ENCODE measurements around the gene KDM6A.
"Not testable (repeated sequence)": the region's sequence is repeated elsewhere in the genome, so short reads cannot be mapped to it uniquely, and the experiment has no call there.

KDM6A gene

DNA sequence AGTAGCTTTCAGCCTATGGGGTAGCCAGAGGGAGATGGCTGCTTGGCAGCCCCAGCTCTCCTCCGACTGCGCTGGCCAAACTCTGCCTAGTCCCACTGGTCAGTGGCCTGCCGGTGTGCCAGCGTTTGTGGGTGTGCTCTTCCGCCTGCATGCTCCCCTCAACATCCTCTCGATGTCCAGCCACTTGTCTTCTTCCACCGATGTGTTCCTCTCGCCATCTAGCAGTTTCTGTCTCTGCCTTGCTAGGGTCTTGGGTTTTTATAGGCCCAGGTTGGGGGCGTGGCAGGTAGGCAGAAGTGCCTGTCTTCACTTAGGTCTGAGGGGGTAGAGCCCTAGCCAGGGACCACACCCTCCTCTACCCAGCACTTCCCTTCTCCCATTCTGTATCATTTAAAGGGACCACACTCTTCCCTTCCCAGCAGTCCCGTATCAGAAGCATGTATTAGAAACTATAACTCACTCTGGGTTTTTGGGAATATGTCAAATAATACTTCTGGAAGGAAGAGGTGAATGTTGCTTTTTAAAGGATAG is 124.4 kb downstream of the KDM6A start:
- DNase-seq (ENCODE audit: low read depth) = no peak
- TF ChIP-seq CTCF (conservative IDR thresholded peaks at IDR 0.05; ENCODE audit: low read depth, low read length) = no peak
- no peak overlapping the region for H3K4me3 ChIP-seq (ENCODE audit: low read length)

DNA sequence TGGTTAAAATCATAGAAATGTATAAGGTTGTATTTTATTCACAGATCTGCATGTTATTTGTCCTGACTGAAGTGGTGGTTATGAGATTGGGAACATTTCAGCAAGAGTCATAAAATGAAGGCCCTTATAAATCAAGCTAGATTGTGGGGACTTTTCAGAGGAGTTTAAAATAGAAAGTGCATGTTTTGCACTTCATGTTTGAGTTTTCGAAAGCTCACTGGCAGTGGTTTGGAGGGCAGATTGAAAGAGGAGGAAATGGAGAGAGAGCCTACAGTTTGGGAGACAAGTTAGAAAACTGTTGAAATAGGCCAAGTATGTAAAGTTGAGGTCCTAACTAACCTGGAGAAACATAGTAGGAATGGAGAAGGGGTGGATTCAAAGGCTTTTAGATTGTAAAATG is 124.9 kb downstream of the KDM6A start:
- no peak overlapping the region for H3K4me3 ChIP-seq (ENCODE audit: low read length)
- no peak for TF ChIP-seq CTCF (conservative IDR thresholded peaks at IDR 0.05; ENCODE audit: low read depth, low read length)
- DNase-seq (ENCODE audit: low read depth) = no peak

- DNase-seq (ENCODE audit: low read depth); H3K4me3 ChIP-seq (ENCODE audit: low read length): not testable (repeated sequence)
Measured at GRCh38 chrX:44999237-44999636, 126.2 kb downstream of the KDM6A start.

DNA sequence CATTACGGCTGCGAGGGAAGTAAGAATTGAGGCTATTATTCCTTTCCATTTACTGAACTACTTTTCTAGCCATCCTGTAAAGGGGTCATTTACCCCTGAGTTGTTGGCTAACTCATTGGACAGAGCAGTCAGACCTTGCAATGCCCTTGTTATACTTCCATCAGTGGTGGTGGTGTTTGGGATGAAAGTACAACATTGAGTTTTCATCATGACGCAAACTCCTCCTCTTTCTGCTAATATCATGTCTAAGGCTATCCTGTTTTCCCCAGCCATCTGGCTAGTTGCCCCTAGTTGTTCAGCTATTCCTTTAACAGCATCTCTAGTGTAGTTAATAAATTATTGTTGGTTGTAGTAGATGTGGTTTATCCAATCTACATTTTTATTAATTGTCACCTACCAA is 126.9 kb downstream of the KDM6A start:
- H3K4me3 ChIP-seq (ENCODE audit: low read length); DNase-seq (ENCODE audit: low read depth): not testable (repeated sequence)

DNA sequence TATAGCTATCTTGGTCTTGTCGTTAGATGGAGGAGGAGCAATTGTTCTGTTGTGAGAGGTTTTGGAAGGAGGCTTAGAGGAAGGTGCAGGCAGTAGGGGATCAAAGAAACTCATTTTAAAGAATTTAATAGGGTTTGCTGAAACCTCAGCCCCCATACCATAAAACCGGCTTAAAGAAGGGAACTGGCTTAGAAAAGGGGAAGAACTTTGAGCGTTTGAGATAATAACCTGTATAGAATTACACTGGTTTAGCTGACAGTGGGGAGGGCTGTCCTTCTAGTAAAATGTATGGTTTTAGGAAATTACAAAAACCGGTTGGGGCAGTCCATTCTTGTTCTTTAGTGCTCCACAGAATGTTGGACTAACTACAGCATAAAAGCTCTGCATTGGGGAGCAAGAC is 128.1 kb downstream of the KDM6A start:
- TF ChIP-seq CTCF (conservative IDR thresholded peaks at IDR 0.05; ENCODE audit: low read depth, low read length) = no peak
- no peak overlapping the region for H3K4me3 ChIP-seq (ENCODE audit: low read length)
- DNase-seq (ENCODE audit: low read depth) = no peak

- H3K4me3 ChIP-seq (ENCODE audit: low read length) = no peak overlapping the region
- no peak for TF ChIP-seq CTCF (conservative IDR thresholded peaks at IDR 0.05; ENCODE audit: low read depth, low read length)
- DNase-seq (ENCODE audit: low read depth) = no peak
Measured at GRCh38 chrX:45003085-45003484, 130.1 kb downstream of the KDM6A start.

- no peak for TF ChIP-seq CTCF (conservative IDR thresholded peaks at IDR 0.05; ENCODE audit: low read depth, low read length)
- no peak for DNase-seq (ENCODE audit: low read depth)
- no peak overlapping the region for H3K4me3 ChIP-seq (ENCODE audit: low read length)
Measured at GRCh38 chrX:45006002-45006800, 133.2 kb downstream of the KDM6A start.

DNA sequence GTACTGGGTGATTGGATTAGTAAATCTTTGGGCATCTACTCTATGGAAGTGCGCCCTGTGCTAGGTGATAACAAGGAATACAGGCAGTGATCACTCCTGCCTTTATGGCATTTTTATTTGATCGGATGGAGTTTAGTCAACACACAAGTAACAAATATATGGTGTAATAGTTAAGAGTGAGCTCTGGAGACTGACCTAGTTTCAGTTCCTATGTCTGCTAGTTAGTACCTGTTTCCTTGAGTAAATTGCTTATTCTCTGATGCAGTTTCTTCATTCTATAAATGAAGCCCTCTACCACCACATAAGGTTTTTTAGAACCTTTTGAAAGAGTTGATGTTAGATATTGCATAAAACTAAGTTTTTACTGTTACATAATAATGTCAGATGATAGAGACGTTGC is 134.6 kb downstream of the KDM6A start:
- DNase-seq (ENCODE audit: low read depth) = no peak
- no peak for TF ChIP-seq CTCF (conservative IDR thresholded peaks at IDR 0.05; ENCODE audit: low read depth, low read length)
- no peak overlapping the region for H3K4me3 ChIP-seq (ENCODE audit: low read length)
